Measurements from ENCODE around the gene NKX2-4. TPM values are rescaled to one million over a fixed set of nuclear protein-coding genes. Genes with fewer than 3 reads are reported as not detected.

The NKX2-4 gene
- total and polyA plus RNA-seq, 7 donors, result not detected

DNA sequence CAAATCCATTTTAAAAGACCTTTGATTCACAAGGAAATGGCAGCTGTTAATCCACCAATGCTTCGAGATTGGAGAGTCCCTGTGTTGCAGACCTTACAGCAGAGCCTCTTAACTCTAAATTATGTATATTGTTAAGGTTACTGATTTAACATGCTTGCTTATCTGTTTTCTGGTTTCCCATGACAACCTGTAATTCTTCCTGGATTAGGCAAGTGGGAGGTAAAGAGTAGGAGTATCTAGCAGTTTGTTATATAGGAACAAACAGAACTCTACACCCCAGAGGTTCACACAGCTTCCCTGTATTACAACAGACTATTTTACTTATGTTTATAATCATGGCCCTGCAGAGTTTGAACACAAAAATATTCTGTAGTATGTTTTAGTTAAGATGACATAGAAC lies 39.5 kb downstream of the NKX2-4 start:
- Histone ChIP-seq H3K36me3 (peaks cover 0 to 67% (median 9%) of the 10 kb centered on the region in 4 donors), H3K4me1 (peaks cover 0 to 29% (median 8%) of the 10 kb centered on the region in 4 donors), H3K4me3 (no peak overlapping the region), H3K27me3 (no peaks in the 10 kb centered on the region), H3K27ac (no peak overlapping the region), H3K9me3 (no peaks in the 10 kb centered on the region)
- DNase-seq, result no peak
- intact Hi-C loops (cut with DNase I), result no loop called here
- TF ChIP-seq POLR2A (IDR thresholded peaks at IDR 0.05), result no peak
- TF ChIP-seq, protein P1, sequence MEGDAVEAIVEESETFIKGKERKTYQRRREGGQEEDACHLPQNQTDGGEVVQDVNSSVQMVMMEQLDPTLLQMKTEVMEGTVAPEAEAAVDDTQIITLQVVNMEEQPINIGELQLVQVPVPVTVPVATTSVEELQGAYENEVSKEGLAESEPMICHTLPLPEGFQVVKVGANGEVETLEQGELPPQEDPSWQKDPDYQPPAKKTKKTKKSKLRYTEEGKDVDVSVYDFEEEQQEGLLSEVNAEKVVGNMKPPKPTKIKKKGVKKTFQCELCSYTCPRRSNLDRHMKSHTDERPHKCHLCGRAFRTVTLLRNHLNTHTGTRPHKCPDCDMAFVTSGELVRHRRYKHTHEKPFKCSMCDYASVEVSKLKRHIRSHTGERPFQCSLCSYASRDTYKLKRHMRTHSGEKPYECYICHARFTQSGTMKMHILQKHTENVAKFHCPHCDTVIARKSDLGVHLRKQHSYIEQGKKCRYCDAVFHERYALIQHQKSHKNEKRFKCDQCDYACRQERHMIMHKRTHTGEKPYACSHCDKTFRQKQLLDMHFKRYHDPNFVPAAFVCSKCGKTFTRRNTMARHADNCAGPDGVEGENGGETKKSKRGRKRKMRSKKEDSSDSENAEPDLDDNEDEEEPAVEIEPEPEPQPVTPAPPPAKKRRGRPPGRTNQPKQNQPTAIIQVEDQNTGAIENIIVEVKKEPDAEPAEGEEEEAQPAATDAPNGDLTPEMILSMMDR (IDR thresholded peaks at IDR 0.05), result no peak
- TF ChIP-seq EP300 (IDR thresholded peaks at IDR 0.05), result no peak
- TF ChIP-seq POLR2AphosphoS5 (IDR thresholded peaks at IDR 0.05), result no peak
- WGBS, 2 donors, result 14 to 67% methylated on average over 1 of the region's 1 CpG

DNA sequence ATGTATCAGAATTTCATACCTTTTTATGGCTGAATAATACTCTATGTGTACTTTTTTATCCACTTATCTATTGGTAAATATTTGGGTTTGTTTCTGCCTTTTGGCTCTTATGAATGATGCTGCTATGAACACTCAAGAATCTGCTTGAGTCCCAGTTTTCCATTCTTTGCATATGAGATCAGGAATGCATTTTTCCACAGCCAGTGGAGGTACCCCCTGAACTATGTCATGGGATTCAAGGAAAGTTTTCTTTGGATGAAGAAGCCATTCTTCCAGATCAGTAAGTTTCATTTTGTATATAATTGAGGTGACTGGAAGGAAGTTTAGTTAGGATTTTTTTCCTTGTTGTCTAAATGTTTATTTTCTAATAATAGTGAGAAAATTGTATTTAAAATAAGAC lies 40.9 kb downstream of the NKX2-4 start:
- no peak for DNase-seq
- Histone ChIP-seq H3K4me3 (no peak overlapping the region), H3K27me3 (no peaks in the 10 kb centered on the region), H3K36me3 (peaks cover 0 to 64% (median 5%) of the 10 kb centered on the region in 4 donors), H3K9me3 (no peaks in the 10 kb centered on the region), H3K4me1 (peaks cover 0 to 20% (median 5%) of the 10 kb centered on the region in 4 donors), H3K27ac (peak overlapping the region in 1 of 4 donors; percentile 29)
- intact Hi-C loops (cut with DNase I), result no loop called here
- TF ChIP-seq POLR2AphosphoS5 (IDR thresholded peaks at IDR 0.05), result no peak
- no peak for TF ChIP-seq POLR2A (IDR thresholded peaks at IDR 0.05)
- TF ChIP-seq EP300 (IDR thresholded peaks at IDR 0.05), result no peak
- TF ChIP-seq, protein P1 (IDR thresholded peaks at IDR 0.05), result no peak

DNA sequence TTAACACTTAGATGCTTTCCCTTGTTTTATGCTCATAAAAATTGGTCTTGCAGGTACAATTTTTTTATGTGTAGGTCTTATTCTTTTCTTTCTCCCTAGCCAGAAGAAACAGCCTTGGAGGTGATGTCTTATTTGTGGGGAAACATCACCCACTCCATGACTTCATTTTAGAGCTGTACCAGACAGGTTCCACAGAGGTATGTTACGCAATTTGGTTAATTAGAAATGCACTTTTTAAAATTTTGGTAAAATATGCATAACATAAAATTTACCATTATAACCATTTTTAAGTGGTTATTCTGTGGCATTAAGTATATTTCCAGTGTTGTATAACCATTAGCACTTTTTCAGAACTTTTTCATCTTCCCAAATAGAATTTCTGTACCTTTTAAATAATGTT lies 41.3 kb downstream of the NKX2-4 start:
- WGBS, 2 donors, result 50 to 98% methylated on average over 1 of the region's 1 CpG
- no peak overlapping the region for H3K4me3 ChIP-seq
- TF ChIP-seq POLR2A (IDR thresholded peaks at IDR 0.05) (no peak), EP300 (IDR thresholded peaks at IDR 0.05) (no peak), POLR2AphosphoS5 (IDR thresholded peaks at IDR 0.05) (no peak)
- TF ChIP-seq, protein P1 (IDR thresholded peaks at IDR 0.05), result no peak
- no peak overlapping the region for H3K27ac ChIP-seq
- no peak for DNase-seq
- H3K27me3 ChIP-seq, result no peaks in the 10 kb centered on the region
- intact Hi-C loops (cut with DNase I), result no loop called here
- H3K36me3 ChIP-seq, result peaks cover 0 to 64% (median 5%) of the 10 kb centered on the region in 4 donors
- peaks cover 0 to 16% (median under 1%) of the 10 kb centered on the region in 4 donors for H3K4me1 ChIP-seq
- no peaks in the 10 kb centered on the region for H3K9me3 ChIP-seq

DNA sequence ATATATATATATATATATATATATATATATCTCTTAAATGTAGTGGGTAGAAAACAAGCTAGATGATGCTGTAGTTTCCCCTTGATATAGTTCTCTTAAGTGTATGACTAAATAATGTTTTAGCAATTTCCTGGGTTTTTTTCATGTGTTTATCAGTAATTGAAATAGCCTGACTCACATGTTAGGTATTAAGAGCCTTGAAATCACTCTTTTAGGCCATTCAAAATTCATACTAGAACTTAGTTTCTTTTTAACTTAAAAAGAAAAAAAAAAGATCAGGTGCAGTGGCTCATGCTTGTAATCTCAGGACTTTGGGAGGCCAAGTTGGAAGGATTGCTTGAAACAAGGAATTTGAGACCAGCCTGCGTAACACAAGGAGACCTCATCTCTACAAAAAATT lies 44.1 kb downstream of the NKX2-4 start:
- H3K27ac ChIP-seq, result no peak overlapping the region
- H3K4me3 ChIP-seq, result no peak overlapping the region
- intact Hi-C loops (cut with DNase I), result no loop called here
- no peak for TF ChIP-seq POLR2AphosphoS5 (IDR thresholded peaks at IDR 0.05)
- TF ChIP-seq EP300 (IDR thresholded peaks at IDR 0.05), result no peak
- no peak for TF ChIP-seq POLR2A (IDR thresholded peaks at IDR 0.05)
- TF ChIP-seq, protein P1 (IDR thresholded peaks at IDR 0.05), result no peak
- 96 to 100% methylated on average over 1 of the region's 1 CpG for WGBS, 2 donors
- DNase-seq, result no peak
- H3K4me1 ChIP-seq, result peaks cover 0 to 6% (median 0%) of the 10 kb centered on the region in 4 donors
- peaks cover 0 to 69% (median 17%) of the 10 kb centered on the region in 4 donors for H3K36me3 ChIP-seq
- H3K27me3 ChIP-seq, result no peaks in the 10 kb centered on the region
- H3K9me3 ChIP-seq, result no peaks in the 10 kb centered on the region

DNA sequence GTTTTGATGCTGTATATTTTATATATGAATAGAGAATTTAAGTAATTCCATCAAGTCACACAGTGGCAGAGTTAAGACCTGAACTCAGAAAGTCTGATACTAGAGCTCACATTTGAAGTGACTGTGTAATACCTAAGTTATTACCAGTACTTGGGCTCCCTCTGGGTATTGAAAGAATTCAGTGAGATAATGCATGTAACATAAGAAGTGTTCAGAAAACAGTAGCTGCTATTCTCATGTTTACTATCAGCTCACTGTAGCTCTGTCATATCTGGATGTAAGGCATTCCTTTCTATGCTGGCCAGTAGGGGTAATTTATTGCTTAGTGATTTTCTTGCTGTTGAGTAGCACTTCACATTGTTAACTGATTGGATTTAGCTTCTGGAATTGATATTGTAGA lies 44.6 kb downstream of the NKX2-4 start:
- no peak overlapping the region for H3K27ac ChIP-seq
- H3K27me3 ChIP-seq, result no peaks in the 10 kb centered on the region
- intact Hi-C loops (cut with DNase I), result no loop called here
- H3K4me3 ChIP-seq, result no peak overlapping the region
- H3K36me3 ChIP-seq, result peaks cover 0 to 69% (median 17%) of the 10 kb centered on the region in 4 donors
- no peaks in the 10 kb centered on the region for H3K9me3 ChIP-seq
- TF ChIP-seq, protein P1 (IDR thresholded peaks at IDR 0.05), result no peak
- TF ChIP-seq POLR2A (IDR thresholded peaks at IDR 0.05) (no peak), POLR2AphosphoS5 (IDR thresholded peaks at IDR 0.05) (no peak), EP300 (IDR thresholded peaks at IDR 0.05) (no peak)
- DNase-seq, result no peak
- peaks cover 0 to 6% (median 0%) of the 10 kb centered on the region in 4 donors for H3K4me1 ChIP-seq
